Kidney (tissue), 14 donors: ENCODE results near the gene SGF29. TPM values are rescaled to one million over a fixed set of nuclear protein-coding genes. Genes with fewer than 3 reads are reported as not detected.

Experiments used
- DNase-seq, 5 donors: peaks; one replicate each; pipeline ENCODE4 v3.0.0-alpha.2; 2013 to 2020
- FAIRE-seq: peaks from 2 replicates; lab custom pipeline; 2012; peaks lifted over from hg19 to GRCh38; lab: Jason Lieb, UNC
- H3K27ac ChIP-seq, 2 donors: one replicate each; pipeline ENCODE4 v1.7.0; 2013; ENCODE audit warnings: low read depth in 2 of 2, low read length in 2 of 2, inconsistent platforms in 1 of 2
- H3K27me3 ChIP-seq: one replicate; pipeline ENCODE4 v1.7.1; 2013; ENCODE audit warnings: low read length, inconsistent platforms; ENCODE audit not compliant: control insufficient read depth, insufficient read depth
- H3K36me3 ChIP-seq, 3 donors: one replicate each; pipeline versions ENCODE4 v1.7.0 to v1.7.1; 2013; ENCODE audit warnings: low read length in 3 of 3, control low read depth in 1 of 3, inconsistent platforms in 1 of 3; ENCODE audit not compliant: insufficient read depth in 3 of 3, control insufficient read depth in 2 of 3
- H3K4me1 ChIP-seq, 3 donors: one replicate each; pipeline versions ENCODE4 v1.7.0 to v1.7.1; 2013; ENCODE audit warnings: low read length in 3 of 3, inconsistent platforms in 1 of 3, low read depth in 1 of 3; ENCODE audit not compliant: control insufficient read depth in 2 of 3, insufficient read depth in 2 of 3
- H3K4me3 ChIP-seq, 3 donors: one replicate each; pipeline versions ENCODE4 v1.7.0 to v1.8.1; 2013; ENCODE audit warnings: low read length in 3 of 3, control low read depth in 1 of 3, inconsistent platforms in 1 of 3
- H3K9ac ChIP-seq, 3 donors: one replicate each; pipeline versions ENCODE4 v1.7.0 to v1.7.1; 2013; ENCODE audit warnings: low read length in 3 of 3, control low read depth in 1 of 3, inconsistent platforms in 1 of 3
- H3K9me3 ChIP-seq, 3 donors: one replicate each; pipeline versions ENCODE4 v1.7.0 to v1.7.1; 2013; ENCODE audit warnings: low read length in 3 of 3, control low read depth in 1 of 3, inconsistent platforms in 1 of 3; ENCODE audit not compliant: control insufficient read depth in 2 of 3, insufficient read depth in 1 of 3
- CTCF ChIP-seq: IDR thresholded peaks from 3 replicates; pipeline ENCODE4 v1.5.1; 2012; ENCODE audit warnings: mild to moderate bottlenecking, moderate library complexity, borderline replicate concordance; ENCODE audit not compliant: insufficient read depth; ENCODE audit errors: extremely low read depth
- intact Hi-C: fragments of 100-400 bp; cut with DNase I; formaldehyde crosslinking; loops from one replicate; pipeline ENCODE4 v1.11.1; 2022
- polyA plus RNA-seq: library from polyadenylated mRNA; stranded (reverse); fragments of 350-450 nt; fragmentation: Illumina TruSeq; extraction: RNeasy Lipid Tissue Mini Kit (QIAGEN cat#74804); gene quantifications from one replicate; pipeline ENCODE4 v1.2.3, GENCODE V29; 2014; ENCODE audit warnings: low read depth, low replicate concordance; ENCODE audit not compliant: insufficient read depth
- total RNA-seq: library from RNA; stranded (reverse); fragmentation: NEBNext Ultra II Directional; extraction: Animal tissue kit (Norgen Biotek cat#: 25700); gene quantifications from one replicate; pipeline ENCODE4 v1.2.1, GENCODE V29; 2021
- donor health status: control.
- donor health status: control.
- donor health status: control.
- donor health status: control.
- donor health status: control.
- donor health status: DM: yes; HTN: yes; CAD: no.
- donor health status: Normal renal cell carcinoma (clear cell type).

Gene SGF29
- total and polyA plus RNA-seq, 2 donors from 2014 or later, result 20.6 to 28.5 TPM

GRCh38 chr16:28567292-28567691 is 13.6 kb downstream of the SGF29 start:
- Histone ChIP-seq H3K4me1 (peaks cover 0 to 1% (median 0%) of the 10 kb centered on the region in 3 donors), H3K4me3 (no peak overlapping the region), H3K9me3 (no peaks in the 10 kb centered on the region), H3K36me3 (no peaks in the 10 kb centered on the region), H3K27me3 (no peaks in the 10 kb centered on the region), H3K9ac (no peak overlapping the region), H3K27ac (no peak overlapping the region)
- intact Hi-C loops, result no loop called here
- FAIRE-seq, result no peak
- DNase-seq, result no peak
- TF ChIP-seq CTCF, result no peak

DNA sequence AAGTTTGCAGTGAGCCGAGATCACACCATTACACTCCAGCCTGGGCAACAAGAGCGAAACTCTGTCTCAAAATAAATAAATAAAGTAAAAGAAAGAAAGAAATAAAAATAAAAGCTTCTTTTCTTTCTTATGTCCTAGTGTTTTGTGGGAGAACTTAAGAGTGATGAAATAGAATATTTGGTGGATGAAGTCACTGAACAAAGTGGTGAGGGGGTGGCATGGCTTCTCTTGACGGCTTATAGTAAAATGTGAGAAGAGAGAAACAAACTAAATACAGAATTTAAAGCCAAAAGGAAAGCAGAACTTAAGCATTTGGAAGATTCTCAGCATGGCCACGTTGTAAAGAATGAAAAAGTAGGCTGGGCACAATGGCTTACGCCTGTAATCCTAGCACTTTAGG is 15.3 kb downstream of the SGF29 start:
- H3K27ac ChIP-seq, result no peak overlapping the region
- no peak overlapping the region for H3K9ac ChIP-seq
- no peak overlapping the region for H3K4me3 ChIP-seq
- H3K9me3 ChIP-seq, result no peaks in the 10 kb centered on the region
- H3K4me1 ChIP-seq, result peaks cover 0 to 8% (median 2%) of the 10 kb centered on the region in 3 donors
- FAIRE-seq (no peak), DNase-seq (no peak)
- no peak for TF ChIP-seq CTCF
- no peaks in the 10 kb centered on the region for H3K36me3 ChIP-seq
- H3K27me3 ChIP-seq, result no peaks in the 10 kb centered on the region
- intact Hi-C loops, result no loop called here

DNA sequence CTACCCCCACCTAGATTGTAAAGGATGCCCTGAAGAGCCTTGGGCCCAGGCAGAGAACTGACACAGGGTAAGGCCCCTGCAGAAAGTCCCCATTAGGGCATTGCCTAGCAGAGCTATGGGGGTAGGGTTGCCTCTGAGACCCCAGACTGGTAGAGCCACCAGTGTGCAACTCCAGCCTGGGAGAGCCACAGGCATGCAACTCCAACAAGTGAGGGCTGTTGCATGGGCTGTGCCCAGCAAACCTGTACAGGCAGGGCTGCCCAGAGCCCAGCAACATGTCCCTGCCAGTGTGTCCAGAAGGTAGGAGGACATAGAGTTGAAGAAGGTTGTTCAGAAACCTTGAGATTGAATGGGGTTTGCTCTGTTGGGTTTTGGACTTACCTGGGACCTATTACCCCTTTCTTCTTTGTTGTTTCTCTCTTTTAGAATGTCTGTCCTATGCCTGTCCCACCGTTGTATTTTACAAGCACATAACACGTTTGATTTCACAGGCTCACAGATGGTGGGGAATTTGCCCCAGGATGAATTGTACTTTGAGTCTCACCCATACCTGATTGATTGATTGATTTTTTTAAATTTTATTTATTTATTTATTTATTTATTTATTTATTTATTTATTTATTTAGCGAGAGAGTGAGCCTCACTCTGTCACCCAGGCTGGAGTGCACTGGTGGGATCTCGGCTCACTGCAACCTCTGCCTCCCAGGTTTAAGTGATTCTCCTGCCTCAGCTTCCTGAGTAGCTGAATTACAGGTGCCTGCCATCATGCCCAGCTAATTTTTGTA is 16.4 kb downstream of the SGF29 start:
- Histone ChIP-seq H3K36me3 (no peaks in the 10 kb centered on the region), H3K4me3 (no peak overlapping the region), H3K27me3 (no peaks in the 10 kb centered on the region), H3K4me1 (peaks cover 0 to 11% (median 2%) of the 10 kb centered on the region in 3 donors), H3K27ac (no peak overlapping the region), H3K9me3 (no peaks in the 10 kb centered on the region), H3K9ac (no peak overlapping the region)
- FAIRE-seq (no peak), DNase-seq (peak in 1 of 5 donors; percentile 32)
- no peak for TF ChIP-seq CTCF
- intact Hi-C loops, result no loop called here
